ENCODE measurements around the gene RAB3A.

GRCh38 chr19:18147396-18147795 lies 56.4 kb downstream of the RAB3A start:
- TF ChIP-seq CTCF (IDR thresholded peaks at IDR 0.05) (no peak), POLR2A (IDR thresholded peaks at IDR 0.05) (no peak)

Measured in prostate gland (tissue), 2 donors.